ENCODE results near the gene PPP6R3.

The PPP6R3 gene

DNA sequence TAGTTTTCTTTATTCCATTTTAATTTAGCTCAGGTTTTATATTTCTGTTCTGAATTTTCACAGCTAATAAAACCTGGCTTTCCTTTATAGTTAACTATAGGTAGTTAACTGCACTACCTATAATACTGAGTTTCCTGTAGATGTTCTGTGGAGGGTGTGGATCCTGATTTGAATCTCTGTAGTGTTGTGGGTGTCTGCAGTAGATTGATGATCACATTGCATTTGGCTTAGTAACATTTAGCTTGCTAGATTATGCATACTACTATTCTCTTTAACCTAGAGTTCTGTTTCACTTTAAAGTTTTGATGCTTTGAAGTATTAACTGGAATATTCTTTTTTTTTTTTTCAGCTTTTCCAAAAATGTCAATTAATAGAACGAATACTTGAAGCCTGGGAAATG is 110.1 kb downstream of the PPP6R3 start:
- DNase-seq = no peak

DNA sequence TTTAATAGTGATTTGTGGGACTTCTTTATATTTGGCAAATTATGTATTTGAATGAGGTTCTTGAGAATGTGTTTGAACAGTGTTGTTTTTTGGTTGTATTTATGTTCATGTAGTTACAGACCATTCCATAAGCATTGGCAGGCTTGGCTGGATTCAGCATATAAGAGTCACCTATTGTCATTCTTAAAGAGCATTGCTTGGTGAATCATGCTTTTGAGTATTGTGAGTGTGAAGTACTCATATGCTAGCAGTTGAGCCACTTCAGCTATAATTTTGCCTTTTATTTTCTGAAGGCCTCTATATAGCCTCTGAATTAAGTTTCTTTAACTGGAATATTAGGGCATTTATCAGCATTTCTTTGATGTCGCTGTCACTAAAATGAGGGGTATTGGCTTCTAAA is 113.8 kb downstream of the PPP6R3 start:
- no peak for DNase-seq

DNA sequence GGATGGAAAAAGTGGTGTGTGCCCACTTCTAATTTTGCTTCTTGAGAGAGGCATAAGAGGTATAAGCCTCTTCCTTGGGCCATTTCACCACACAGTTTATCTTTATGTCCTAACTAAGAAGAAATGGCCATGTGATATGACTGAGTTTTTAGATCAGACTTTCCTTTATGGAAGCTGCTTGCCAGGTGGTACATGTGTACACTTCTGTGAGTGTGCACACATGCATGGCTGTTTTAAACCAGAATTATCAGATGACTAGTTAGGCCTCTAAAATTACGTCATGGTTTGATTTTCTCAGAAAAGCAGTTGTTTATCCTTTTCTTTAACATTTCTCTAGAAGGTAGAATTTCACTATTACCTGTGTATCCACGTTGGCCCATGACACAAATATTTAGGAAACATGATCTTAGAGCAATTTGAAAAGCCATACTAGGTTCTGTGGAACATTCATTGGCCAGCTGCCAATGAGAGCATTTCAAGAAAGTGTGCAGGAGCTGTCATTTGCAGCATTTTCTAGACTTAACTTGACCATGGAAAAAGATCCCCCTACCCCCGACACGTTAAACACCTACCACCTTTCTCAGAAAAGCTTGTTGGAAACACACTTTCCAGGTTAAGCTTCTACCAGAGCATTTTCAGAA is 114.6 kb downstream of the PPP6R3 start:
- no peak for DNase-seq

DNA sequence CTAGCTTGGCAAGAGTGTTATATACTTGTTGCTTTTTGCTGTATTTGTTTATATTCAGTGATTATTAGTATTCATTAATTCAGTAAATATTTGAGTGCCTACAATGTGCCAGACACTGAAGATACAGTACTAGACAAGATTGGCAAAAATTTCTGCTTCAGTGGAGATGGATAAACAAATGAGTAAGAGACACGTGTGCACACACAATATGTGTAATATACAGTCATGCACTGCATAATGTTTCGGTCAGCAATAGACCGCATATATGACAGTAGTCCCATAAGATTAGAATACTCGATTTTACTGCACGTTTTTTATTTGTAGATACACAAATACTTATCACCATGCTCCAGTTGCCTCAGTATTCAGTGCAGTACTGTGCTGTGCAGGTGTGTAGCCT is 118.9 kb downstream of the PPP6R3 start:
- no peak for DNase-seq

DNA sequence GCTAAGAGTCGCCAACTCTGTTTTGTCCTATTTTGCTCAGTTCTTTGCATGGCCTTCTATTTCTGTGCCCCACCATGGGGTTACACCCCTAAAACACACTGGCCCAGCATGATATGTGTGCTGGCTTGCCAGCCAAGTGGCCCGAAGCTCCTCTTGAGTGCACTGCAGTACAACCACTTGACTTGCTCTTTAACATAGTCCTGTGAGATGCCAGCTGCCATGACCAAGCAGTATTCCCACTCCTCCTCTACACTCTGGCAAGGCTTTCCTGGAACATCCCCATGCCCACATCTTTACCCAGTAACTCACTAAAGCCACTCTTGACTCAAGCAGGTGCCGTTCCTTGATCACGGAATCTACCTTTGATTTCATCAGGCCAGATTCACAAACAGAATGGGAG is 120.9 kb downstream of the PPP6R3 start:
- no peak for DNase-seq

DNA sequence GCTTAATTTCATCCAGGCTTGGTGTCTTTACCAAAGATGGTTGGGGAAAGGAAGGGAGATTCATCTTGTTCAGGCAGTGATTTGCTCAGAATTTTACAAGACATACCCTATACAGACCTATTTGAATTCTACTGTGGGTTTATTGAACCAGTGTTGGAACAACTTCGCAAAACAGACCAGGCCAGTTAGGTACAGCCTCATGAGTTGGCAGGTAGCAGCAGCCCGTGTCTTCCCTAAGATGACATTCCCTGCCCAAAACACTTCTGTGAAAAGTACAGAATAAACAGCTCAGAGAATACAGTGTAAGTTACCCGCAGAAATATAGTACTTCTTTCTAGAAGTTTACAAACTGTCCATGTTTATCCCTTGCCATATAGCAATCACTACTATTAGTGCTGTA is 121.3 kb downstream of the PPP6R3 start:
- no peak for DNase-seq

DNA sequence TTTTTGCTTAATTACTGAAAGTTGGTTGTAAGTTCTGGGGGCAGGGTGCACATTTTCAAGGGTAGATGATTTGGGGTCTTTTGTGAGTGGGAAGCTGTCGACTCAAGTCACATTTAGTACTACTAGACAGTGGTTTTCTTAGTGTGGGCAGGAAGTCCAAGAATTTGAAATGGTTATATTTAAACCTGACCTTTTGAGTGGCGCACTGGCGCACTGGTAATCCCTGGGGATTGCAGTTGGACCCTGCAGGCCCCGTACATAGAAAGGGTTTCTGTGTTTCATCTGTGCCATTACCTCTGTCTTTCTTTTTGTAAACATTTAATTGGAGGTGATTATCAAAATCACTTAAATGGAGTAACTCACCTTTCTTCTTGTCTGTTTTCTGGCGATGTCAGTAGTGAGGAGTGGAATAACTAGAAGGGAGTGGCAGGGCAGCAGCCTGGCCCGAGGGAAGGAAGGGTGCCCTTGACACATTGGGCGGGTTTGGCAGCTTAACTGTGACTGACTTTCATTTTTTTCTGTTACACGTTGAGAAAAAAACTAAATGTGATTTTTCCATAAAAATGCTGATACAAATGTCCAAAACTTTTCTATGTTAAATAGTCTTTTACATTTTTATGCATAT is 122.0 kb downstream of the PPP6R3 start:
- DNase-seq = no peak

DNA sequence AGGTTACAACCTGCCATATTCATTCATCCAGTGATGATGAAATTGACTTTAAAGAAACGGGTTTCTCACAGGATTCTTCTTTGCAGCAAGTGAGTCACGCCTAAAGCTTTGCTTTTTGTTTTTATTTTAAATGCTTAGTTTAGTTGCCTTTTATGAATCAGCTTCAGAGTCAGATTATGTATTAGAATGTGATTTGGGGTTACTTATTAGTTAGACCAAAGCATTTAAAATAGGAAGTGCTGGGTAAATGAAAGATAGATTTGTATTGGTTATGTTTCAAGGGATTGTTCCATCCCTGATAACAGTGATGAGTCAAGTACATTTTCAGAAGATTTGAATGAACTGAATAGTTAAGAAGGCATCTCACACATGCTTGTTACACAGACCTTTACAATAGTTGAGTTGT is 122.5 kb downstream of the PPP6R3 start:
- no peak for DNase-seq

DNA sequence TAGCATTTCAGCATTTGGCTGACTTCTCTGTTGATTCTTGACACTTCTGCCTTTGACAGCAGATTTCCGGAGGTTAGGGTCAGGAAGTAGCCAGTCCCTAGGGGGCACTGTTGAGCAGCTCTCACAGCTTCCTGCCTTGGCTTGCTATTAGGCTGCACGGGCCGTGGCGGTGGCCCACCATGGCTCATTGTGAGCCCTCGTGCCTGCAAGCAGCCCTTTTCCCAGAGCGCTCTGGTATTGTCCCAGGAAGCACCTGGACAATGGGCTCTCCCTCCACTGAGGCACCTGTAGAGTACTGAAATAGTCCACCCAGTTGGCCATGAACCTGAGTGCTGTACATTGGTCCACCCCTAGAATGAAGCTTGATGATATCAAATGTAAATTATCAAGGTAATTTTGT is 123.5 kb downstream of the PPP6R3 start:
- DNase-seq = no peak

DNA sequence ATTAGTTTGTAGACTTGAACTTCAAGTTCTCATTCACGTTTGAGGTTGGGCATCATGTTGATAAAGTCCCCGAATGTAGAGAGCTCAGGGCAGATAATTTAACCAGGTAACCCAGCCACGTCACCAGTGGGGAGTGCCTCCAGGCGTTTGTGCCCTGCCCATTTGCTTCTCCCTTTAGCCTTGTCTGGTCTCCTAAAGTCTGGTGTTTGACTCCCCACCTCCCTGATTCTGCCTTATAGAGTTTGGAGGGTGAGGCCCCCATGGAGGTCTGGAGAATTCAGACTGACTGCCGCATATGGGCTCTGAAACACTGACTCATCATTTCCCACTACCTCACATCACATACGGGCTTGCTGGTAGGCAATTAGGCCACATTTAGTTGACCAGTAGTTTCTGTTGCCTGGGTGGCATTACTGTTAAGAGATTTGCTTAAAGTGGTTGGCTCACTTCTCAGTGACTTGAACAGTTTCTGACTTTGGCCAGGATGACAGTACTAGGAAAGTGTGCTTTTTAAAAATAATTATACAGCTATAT is 124.5 kb downstream of the PPP6R3 start:
- no peak for DNase-seq

DNA sequence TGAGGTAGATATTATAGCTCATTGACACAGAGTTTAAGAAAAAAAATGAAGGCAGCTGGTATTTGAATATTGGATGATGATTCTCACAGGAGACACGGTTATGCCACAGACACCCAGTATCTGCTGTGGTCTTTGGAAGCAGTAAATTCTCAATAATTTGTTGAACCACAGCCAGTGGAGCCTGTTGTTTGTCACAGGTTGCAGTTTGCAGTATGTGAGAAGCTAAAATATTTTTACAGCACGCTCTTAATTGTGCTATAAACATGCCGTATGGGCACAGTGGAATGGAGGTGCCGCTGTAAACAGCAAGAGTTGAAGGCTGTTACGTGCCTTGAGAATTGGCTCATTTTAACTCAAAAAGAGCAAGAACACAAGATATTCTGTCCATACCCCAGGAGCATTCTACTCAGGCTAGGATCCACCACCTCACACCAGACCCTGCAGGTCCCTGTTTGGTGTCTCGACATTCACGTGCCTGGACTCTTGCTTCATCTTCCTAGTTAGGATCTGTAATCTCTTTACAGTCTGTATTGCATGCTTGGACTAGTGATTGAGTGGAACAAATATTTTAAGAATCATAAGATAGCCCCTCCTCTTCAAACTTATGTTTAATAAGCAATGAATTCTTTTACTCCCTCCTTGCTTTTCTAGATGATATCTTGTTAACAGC is 129.1 kb downstream of the PPP6R3 start:
- no peak for DNase-seq

DNA sequence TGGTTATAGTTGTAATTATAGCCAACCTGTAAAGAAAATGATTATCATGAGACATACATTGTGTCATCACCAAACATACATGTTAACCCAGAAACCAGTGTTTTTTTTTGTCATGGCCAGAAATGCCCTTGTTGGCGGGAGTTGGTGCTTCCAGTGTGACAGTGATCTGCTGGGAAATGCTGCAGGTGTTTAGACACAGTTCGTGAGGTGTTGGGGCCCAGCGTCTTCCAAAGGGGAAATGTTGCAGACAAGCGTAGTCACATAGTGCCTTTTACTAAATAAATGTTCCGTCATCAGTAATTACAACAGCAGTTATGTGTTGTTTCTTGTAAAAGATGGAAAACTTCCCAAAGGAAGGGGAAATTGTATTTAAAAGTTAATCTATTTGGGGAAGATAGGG is 131.2 kb downstream of the PPP6R3 start:
- DNase-seq = no peak

DNA sequence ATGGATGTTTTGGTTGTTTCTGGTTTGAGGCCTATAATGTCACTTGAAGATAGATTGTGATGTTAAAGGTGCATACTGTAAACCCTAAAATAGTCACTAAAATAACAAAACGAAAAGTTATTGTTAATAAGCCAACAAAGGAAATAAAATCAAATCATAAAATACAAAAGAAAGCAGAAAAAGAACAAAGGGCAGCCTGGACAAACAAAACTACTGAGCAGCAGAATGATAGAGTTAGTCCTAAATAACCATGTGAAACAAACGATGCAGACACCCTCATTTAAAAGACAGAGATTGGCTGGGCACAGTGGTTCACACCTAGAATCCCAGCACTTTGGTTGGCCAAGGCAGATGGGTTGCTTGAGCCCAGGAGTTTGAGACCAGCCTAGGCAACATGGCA is 132.9 kb downstream of the PPP6R3 start:
- DNase-seq = no peak

DNA sequence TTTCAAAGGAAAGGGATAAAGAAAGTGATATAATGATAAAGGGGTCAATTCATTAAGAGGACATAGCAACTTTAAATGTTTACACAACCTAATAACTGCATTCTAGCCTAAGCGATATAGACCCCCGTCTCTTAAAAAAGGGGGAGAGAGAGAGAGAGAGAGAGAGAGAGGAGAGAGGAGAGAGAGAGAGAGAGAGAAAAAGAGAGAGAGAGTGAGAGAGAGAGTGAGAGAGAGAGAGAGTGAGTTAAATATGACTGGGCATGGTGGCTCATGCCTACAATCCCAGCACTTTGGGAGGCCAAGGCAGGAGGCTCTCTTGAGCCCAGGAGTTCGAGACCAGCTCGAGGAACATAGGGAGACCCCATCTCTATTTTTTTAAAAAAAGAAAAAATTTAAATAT is 133.6 kb downstream of the PPP6R3 start:
- DNase-seq = no peak

DNA sequence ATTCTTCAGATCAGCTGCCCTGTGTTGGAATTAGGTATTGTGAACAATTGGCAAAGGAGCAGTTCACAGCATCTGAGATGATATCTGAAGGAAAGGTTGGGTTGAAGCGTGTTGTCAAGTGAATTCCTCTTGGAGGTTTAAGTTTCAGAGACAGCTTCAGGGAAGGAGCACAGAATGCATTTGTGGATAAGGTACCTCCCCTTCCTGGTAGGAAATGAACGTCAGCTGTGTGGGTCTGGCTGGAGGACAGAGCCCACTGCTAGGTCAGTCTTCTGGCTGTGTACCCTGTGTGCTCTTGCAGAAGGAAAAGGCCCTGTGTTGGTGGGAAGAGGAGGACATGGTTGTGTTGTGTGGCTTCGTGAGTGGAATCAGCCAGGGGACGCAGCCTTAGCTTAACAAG is 135.7 kb downstream of the PPP6R3 start:
- no peak for DNase-seq

DNA sequence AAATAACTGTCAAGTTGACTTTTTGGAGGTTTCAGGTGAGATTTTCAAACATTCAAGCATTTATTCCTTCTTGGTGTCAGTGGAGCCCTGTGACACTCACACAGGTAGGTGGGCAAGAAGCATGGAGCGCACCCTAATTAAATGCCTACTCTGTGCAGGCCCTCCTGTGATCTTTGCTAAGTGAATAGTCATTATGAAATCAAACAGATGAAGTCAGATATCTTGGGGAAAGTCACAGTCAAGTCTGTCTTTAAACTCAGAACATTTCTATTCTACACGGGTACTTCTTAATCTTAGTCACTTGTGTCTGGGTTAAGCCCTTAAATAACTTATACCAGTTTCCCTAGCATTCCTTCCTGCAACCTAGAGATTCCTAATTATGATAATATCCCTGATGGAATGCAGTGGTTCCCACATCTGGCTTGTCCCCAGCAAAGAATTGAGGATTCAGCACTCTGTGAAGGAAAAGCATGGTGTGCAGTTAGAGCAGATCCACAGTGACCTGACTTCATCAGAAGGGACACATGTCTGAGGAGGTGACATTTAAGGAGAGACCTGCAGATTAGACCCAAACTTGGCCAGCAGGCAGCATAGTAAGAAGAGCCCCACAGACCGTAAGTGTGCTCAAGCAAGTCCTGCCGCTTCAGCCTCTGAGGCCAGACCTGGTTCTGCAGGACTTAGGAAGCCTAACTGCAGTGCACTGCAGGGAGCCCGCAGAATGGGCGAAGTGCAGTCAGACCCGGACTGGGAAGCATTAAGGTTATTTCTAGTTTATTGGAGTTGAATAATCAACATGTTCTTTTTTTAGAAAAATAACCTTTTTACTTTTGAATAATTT is 138.5 kb downstream of the PPP6R3 start:
- no peak for DNase-seq

DNA sequence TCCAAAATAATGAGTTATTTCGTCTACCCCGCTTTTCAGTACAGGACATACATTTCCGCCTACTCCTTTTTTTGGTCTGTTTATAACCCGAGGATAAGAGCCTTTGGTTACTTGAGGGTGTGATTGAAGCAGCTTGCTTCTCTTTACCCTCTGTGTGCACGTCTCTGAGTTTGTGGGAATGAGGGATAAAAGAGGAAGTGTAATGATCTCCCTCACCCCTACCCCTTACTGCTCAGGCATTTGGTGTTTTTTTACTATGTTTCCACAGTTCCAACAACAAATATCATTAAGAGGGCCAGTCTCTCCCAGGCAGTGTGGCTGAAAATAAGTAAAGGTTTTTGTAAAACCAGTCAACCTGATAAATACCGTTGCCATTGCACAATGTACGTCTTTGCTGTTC is 140.6 kb downstream of the PPP6R3 start:
- DNase-seq = no peak

DNA sequence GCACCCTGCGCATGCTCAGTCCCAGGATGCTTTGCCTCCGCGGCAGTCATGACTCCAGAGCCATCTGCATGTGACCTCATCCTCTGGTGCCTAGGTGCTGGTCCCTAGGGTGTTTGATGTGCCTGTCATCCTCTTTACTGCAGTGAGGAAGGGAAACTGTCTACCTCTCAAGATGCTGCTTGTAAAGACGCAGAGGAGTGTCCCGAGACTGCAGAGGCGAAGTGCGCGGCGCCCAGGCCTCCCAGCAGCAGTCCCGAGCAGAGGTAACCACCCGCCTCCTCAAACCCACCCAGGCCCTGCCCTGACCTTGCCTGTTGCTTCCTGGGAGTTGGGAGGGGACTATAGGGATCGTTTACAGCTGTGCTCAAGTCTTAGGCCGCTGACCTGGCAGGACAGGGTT is 149.2 kb downstream of the PPP6R3 start:
- DNase-seq = no peak

DNA sequence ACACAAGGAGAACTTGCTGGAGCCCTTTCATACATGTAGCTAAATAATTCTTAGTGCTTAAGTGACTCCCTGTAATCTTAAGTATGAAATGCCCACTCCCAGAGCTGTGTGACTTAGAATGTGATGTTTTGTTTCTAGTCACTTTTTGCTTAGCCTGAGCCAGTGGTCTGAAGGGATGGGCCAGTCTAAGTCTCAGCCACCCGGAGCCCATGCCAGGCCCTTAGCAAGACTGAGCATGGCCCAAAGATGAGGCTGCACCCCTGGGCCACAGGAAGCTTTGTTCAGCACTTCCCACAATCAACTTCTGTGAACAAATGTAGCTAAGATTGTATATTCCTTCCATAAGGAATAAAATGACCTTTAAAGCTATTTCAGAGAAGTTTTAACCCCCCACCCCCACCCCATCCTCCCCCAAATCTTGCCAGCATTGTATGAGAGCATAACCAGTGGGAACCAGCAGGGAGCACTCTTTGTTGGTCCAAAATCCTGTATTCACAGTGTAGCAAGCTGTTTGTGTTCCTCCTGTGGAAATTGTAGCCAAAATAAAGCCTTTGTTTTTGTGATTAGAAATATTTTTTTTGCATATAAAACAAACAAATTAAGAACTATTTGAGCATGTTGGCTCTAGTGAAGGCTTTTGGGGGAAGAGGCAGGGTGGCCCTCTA is 150.0 kb downstream of the PPP6R3 start:
- DNase-seq = no peak

DNA sequence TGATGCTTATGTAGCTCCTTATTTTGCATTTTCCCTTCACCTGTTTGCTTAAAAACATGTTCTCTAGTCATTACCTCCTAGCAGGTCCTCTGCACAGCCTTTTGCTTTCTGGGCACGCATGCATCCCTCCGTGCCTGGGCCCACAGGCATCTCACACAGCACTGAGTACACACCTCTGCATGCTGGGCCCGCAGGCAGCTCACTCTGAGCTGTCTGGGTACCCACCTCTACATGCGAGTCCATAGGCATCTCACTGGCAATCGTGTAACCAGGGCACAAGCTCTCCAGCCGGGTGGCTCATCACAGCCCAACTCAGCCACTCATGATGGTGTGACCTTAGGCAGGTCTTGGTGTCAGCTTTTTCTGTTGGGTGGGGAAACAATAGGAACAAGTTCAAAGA is 155.1 kb downstream of the PPP6R3 start:
- DNase-seq = no peak

DNA sequence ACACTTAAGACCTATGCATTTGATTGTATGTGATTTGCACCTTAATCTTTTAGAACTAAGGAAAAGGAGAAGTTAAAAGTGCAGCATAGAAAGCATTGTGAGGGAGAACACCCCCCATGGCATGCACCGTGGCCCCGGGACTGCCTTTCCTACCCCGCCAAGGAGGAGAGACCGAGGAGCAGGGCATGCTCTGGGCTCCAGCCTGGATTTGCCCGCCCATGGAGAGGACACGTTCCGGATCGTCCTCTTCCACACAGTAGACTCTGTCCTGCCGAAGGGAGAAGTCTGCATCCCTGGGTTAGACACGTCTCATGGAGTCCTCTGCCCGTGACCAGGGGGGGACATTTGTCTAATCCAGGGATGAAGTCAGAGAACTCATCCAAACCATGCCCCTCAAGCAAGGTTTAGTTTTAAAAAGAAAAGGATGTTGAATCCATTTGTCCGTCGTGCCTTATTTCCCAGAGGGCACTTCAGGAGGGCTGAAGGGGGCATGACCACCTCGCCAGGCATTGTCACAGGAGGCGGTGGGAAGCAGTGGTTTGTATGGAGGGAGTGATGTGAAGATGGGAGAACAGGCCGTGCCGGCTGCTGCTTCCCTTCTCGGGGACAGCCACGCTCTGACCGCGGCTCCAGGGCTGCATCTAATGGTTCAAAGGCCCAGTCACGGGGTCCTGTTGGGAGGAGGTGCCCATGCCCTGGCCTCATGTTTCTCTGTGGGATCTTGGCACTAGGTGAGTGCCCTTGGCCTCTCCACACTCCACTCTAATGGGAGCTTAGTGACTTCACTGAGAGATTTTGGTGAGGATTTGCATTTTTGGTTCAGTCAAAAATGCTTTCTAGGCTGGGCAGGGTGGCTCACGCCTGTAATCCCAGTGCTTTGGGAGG is 157.6 kb downstream of the PPP6R3 start:
- DNase-seq = no peak

DNA sequence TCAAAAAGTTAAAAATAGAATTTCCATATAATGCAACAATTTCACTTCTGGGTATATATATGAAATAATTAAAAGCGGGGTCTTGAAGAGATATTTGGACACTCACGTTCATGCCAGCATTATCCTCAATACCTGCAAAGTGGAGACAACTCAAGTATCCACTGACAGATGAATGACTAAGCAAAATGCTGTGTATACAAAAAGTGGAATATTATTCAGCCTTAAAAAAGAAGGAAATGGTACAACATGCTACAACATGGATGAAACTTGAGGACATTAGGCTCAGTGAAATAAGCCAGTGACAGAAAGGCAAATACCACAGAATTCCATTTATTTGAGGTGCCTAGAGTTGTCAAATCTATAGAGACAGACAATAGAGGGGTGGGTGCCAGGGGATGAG is 161.3 kb downstream of the PPP6R3 start:
- DNase-seq = no peak
